Hepatocyte (in vitro differentiated cells): ENCODE measurements around the gene CACNA2D4. TPM values are rescaled to one million over a fixed set of nuclear protein-coding genes. Genes with fewer than 3 reads are reported as not detected.

Source experiments
- DNase-seq: peaks from one replicate; pipeline ENCODE4 v3.0.0-alpha.2; 2016; ENCODE audit warnings: low spot score
- H2AFZ ChIP-seq: fragments of 200-600 bp; sonication (generic); 2 replicates; pipeline ENCODE4 v1.6.0; 2016; ENCODE audit warnings: antibody characterized with exemption, mild to moderate bottlenecking
- H3K27ac ChIP-seq: fragments of 200-600 bp; sonication (generic); 2 replicates; pipeline ENCODE4 v1.5.1; 2016; ENCODE audit warnings: mild to moderate bottlenecking
- H3K27me3 ChIP-seq: fragments of 200-600 bp; sonication (generic); 2 replicates; pipeline ENCODE4 v1.6.1; 2016
- H3K36me3 ChIP-seq: fragments of 200-600 bp; sonication (generic); replicated peaks from 2 replicates; pipeline ENCODE4 v1.5.1; 2016; ENCODE audit warnings: low read depth; ENCODE audit not compliant: insufficient read depth
- H3K4me1 ChIP-seq: fragments of 200-600 bp; sonication (generic); 2 replicates; pipeline ENCODE4 v1.5.1; 2016; ENCODE audit warnings: mild to moderate bottlenecking, moderate library complexity; ENCODE audit not compliant: insufficient read depth
- H3K4me2 ChIP-seq: fragments of 200-600 bp; sonication (generic); 2 replicates; pipeline ENCODE4 v1.6.0; 2016
- H3K4me3 ChIP-seq: fragments of 200-600 bp; sonication (generic); 2 replicates; pipeline ENCODE4 v1.5.1; 2016; ENCODE audit warnings: mild to moderate bottlenecking
- H3K79me2 ChIP-seq: fragments of 200-600 bp; sonication (generic); 2 replicates; pipeline ENCODE4 v1.6.0; 2017; ENCODE audit warnings: mild to moderate bottlenecking
- H3K9me2 ChIP-seq: fragments of 200-600 bp; sonication (generic); replicated peaks from 2 replicates; pipeline ENCODE4 v1.6.0; 2017; ENCODE audit warnings: mild to moderate bottlenecking; ENCODE audit not compliant: insufficient read depth
- H3K9me3 ChIP-seq: fragments of 200-600 bp; sonication (generic); 2 replicates; pipeline ENCODE4 v1.5.1; 2016; ENCODE audit warnings: low read depth, mild to moderate bottlenecking
- H4K20me1 ChIP-seq: fragments of 200-600 bp; sonication (generic); 2 replicates; pipeline ENCODE4 v1.6.0; 2016; ENCODE audit warnings: mild to moderate bottlenecking; ENCODE audit not compliant: insufficient read depth, poor library complexity, severe bottlenecking
- CTCF ChIP-seq: fragments of 200-600 bp; sonication (generic); IDR thresholded peaks from 2 replicates; pipeline ENCODE4 v1.5.1; 2016; ENCODE audit warnings: antibody characterized with exemption, mild to moderate bottlenecking; ENCODE audit not compliant: poor library complexity
- EZH2 ChIP-seq: fragments of 200-600 bp; sonication (generic); IDR thresholded peaks from 2 replicates; pipeline ENCODE4 v1.6.1; 2016; ENCODE audit warnings: antibody characterized with exemption, mild to moderate bottlenecking, borderline replicate concordance
- EZH2phosphoT487 ChIP-seq: fragments of 200-600 bp; sonication (generic); IDR thresholded peaks from one replicate; pipeline ENCODE4 v1.6.1; 2018; ENCODE audit warnings: antibody characterized with exemption, mild to moderate bottlenecking, low read depth, moderate library complexity; ENCODE audit not compliant: unreplicated experiment, severe bottlenecking
- WGBS: methylation state at CpG from one replicate; pipeline ENCODE4 v1.1.6; 2016; ENCODE audit warnings: low lambda C conversion rate; ENCODE audit errors: missing lambda C conversion rate; 5-methylcytosine and 5-hydroxymethylcytosine counted together
- polyA plus RNA-seq: library from polyadenylated mRNA; unstranded; fragments of >200 nt; fragmentation: Nextera tagmentation; extraction: Ambion mirVana; gene quantifications from 2 replicates; pipeline ENCODE4 v1.2.1, GENCODE V29; 2016
- total RNA-seq: library from RNA; depleted of rRNA; stranded (reverse); fragments of >200 nt; gene quantifications from 2 replicates; pipeline ENCODE4 v1.2.3, GENCODE V29; 2014

CACNA2D4 gene
- total and polyA plus RNA-seq, 2 experiments from 2014 or later: 1.3 to 2.1 TPM

DNA sequence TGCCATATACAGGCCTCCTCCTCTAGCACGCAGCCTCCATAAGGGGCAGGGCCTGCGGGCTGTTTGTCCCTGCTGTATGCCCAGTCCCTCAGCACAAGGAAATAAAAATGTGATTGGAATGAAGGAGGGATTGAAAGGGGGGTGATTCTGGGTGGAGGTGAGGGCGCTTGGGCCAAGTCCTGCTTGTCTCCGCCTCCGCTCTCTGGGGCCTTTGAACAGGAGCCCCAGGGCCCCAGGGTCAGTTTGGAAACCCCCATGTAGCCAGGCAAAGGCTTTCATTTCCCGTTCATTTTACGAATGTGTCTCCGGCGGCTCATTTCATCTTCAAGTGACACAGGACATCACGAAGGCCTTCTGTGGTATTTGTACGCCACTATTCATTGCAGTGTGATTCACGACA, 4.5 kb upstream of the CACNA2D4 start:
- Histone ChIP-seq H3K9me2 (no peaks in the 10 kb centered on the region), H4K20me1 (no peaks in the 10 kb centered on the region), H3K4me2 (no peak overlapping the region), H3K4me3 (no peak overlapping the region), H3K9me3 (no peaks in the 10 kb centered on the region), H3K4me1 (peaks cover 11% of the 10 kb centered on the region), H2AFZ (no peak overlapping the region), H3K79me2 (no peaks in the 10 kb centered on the region), H3K27ac (no peak overlapping the region), H3K27me3 (no peaks in the 10 kb centered on the region), H3K36me3 (no peaks in the 10 kb centered on the region)
- TF ChIP-seq EZH2: no peak
- TF ChIP-seq CTCF: no peak
- no peak for TF ChIP-seq EZH2phosphoT487
- peak; percentile 1 for DNase-seq
- 92% methylated on average over 12 of the region's 12 CpGs for WGBS

DNA sequence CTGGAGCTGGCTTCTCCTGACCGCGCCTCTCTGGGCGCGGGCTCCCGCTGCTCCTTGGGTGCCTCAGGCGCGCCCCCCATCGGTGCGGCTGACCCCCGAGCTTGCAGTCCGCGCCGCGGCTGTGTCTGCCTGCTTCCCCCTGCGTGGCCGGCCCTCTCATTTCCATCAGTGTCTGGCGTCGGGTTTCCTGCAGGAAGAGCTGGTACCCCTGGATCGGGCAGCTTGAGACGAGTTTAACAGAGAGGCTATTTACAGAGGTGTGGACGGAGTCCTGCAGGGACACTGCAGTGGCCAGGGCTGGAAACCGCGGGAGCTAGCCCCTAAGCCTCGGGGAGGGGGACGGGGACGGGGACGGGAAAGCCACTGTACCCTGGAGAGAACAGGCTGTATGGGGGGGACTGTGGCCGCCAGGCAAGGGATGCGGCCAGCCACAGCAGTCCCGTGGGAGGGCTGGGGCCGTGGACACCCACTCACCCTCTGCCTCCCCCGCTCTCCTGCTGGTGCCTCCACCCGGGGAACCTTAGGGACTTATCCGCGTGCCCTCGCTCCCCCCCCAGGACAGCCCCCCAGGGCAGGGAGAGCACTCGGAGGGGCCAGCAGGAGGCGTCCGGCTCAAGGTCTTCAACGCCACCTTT, 3.7 kb upstream of the CACNA2D4 start:
- 91% methylated on average over 28 of the region's 40 CpGs for WGBS
- DNase-seq: peak; percentile 10
- H3K4me3 ChIP-seq: no peak overlapping the region

GRCh38 chr12:1920971-1921370, 2.5 kb upstream of the CACNA2D4 start:
- H3K9me2 ChIP-seq: no peaks in the 10 kb centered on the region
- H3K4me2 ChIP-seq: no peak overlapping the region
- no peaks in the 10 kb centered on the region for H3K79me2 ChIP-seq
- DNase-seq: peak; percentile 1
- no peak overlapping the region for H3K27ac ChIP-seq
- no peaks in the 10 kb centered on the region for H3K27me3 ChIP-seq
- H3K9me3 ChIP-seq: no peaks in the 10 kb centered on the region
- H3K4me1 ChIP-seq: peaks cover 15% of the 10 kb centered on the region
- no peak overlapping the region for H2AFZ ChIP-seq
- H3K4me3 ChIP-seq: no peak overlapping the region
- no peaks in the 10 kb centered on the region for H3K36me3 ChIP-seq
- no peaks in the 10 kb centered on the region for H4K20me1 ChIP-seq
- TF ChIP-seq EZH2 (no peak), CTCF (no peak), EZH2phosphoT487 (no peak)
- WGBS: 93% methylated on average over 16 of the region's 17 CpGs

More for the DNA sequence above, 3.7 kb upstream of the CACNA2D4 start:
- H3K36me3 ChIP-seq: no peaks in the 10 kb centered on the region
- H3K9me2 ChIP-seq: no peaks in the 10 kb centered on the region
- H3K4me2 ChIP-seq: no peak overlapping the region
- peaks cover 15% of the 10 kb centered on the region for H3K4me1 ChIP-seq
- no peak overlapping the region for H2AFZ ChIP-seq
- H4K20me1 ChIP-seq: no peaks in the 10 kb centered on the region
- no peaks in the 10 kb centered on the region for H3K79me2 ChIP-seq
- H3K27ac ChIP-seq: no peak overlapping the region
- no peak for TF ChIP-seq EZH2phosphoT487
- no peak for TF ChIP-seq EZH2
- no peak for TF ChIP-seq CTCF
- no peaks in the 10 kb centered on the region for H3K9me3 ChIP-seq
- no peaks in the 10 kb centered on the region for H3K27me3 ChIP-seq

- Histone ChIP-seq H3K79me2 (no peaks in the 10 kb centered on the region), H3K4me3 (no peak overlapping the region), H3K36me3 (no peaks in the 10 kb centered on the region), H3K27ac (no peak overlapping the region), H3K9me2 (no peaks in the 10 kb centered on the region), H3K4me2 (no peak overlapping the region), H4K20me1 (no peaks in the 10 kb centered on the region), H3K9me3 (no peaks in the 10 kb centered on the region), H3K4me1 (peaks cover 15% of the 10 kb centered on the region), H2AFZ (no peak overlapping the region), H3K27me3 (no peaks in the 10 kb centered on the region)
- TF ChIP-seq EZH2phosphoT487 (no peak), EZH2 (no peak)
- 93% methylated on average over 13 of the region's 13 CpGs for WGBS
- peak; percentile 1 for DNase-seq
These were observed 2.0 kb upstream of the CACNA2D4 start for GRCh38 chr12:1920436-1920835.
